ENCODE measurements around the gene NDUFAF7.
"Not testable (repeated sequence)": the region's sequence is repeated elsewhere in the genome, so short reads cannot be mapped to it uniquely, and the experiment has no call there.

NDUFAF7 gene

DNA sequence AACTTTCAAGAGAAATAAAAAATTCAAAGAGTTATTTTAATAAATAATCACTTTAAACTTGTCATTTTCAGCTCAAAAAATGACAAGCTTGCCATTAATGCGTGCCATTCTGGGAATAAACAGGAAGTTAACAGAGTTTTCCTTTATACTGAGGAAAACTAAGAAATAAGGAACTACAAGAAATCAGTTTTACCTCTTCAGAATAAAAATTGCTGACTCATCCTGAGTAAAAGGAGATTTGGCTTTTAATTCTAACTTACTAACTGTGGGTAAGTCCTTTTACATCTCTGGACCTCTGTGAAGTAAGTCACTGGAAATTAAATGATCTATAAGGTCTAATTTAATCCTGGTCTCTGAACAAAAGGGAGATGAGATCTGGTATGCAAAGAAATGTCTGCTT lies 16.2 kb upstream of the NDUFAF7 start:
- DNase-seq (ENCODE audit: low read depth in 2 of 2) = no peak

GRCh38 chr2:37219046-37219445 lies 12.4 kb upstream of the NDUFAF7 start:
- no peak for DNase-seq (ENCODE audit: low read depth in 2 of 2)

GRCh38 chr2:37223131-37223530 lies 8.3 kb upstream of the NDUFAF7 start:
- DNase-seq (ENCODE audit: low read depth in 2 of 2) = no peak

DNA sequence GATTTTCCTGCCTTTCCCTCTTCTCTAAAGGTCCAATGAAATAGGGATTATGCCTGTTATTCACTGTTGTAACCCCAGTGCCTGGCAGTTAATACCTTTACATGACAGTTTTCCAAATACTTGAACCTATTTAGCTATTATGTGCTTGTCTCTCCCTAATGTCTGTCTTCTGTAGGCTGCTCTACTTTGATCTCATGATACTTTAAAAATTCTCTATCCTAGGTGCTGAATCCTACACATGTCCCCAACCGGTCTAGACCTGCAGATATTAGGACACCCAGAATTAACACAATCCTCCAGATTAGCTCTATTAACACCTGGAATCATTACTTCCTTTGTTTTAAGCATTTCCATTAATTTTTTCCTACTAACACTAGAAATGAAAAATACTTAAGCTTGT lies 7.4 kb upstream of the NDUFAF7 start:
- no peak for DNase-seq (ENCODE audit: low read depth in 2 of 2)

GRCh38 chr2:37225129-37225528 lies 6.3 kb upstream of the NDUFAF7 start:
- DNase-seq (ENCODE audit: low read depth in 2 of 2) = not testable (repeated sequence)

GRCh38 chr2:37226863-37227262 lies 4.6 kb upstream of the NDUFAF7 start:
- DNase-seq (ENCODE audit: low read depth in 2 of 2) = no peak

DNA sequence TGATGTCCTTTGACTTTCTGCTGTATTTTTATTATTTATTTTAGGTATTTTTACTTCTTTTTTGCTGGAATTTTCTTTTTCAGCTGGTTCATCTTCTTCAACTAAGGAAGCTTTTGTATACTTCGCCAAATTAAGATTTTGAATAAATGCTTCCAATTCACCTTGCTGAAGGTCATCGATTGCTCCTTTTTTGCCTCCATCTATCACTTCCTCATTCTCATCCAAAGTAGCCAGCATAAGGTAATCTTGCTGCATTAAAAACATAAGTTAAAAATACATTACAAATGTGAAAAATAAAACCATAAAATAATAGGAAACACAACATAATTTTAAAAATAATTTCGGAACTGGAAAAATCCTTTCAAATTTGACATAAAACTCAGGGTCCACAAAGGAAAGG lies 2.7 kb upstream of the NDUFAF7 start:
- no peak for DNase-seq (ENCODE audit: low read depth in 2 of 2)

- DNase-seq (ENCODE audit: low read depth in 2 of 2) = no peak
These were observed 877 bp upstream of the NDUFAF7 start for GRCh38 chr2:37230581-37230980.

DNA sequence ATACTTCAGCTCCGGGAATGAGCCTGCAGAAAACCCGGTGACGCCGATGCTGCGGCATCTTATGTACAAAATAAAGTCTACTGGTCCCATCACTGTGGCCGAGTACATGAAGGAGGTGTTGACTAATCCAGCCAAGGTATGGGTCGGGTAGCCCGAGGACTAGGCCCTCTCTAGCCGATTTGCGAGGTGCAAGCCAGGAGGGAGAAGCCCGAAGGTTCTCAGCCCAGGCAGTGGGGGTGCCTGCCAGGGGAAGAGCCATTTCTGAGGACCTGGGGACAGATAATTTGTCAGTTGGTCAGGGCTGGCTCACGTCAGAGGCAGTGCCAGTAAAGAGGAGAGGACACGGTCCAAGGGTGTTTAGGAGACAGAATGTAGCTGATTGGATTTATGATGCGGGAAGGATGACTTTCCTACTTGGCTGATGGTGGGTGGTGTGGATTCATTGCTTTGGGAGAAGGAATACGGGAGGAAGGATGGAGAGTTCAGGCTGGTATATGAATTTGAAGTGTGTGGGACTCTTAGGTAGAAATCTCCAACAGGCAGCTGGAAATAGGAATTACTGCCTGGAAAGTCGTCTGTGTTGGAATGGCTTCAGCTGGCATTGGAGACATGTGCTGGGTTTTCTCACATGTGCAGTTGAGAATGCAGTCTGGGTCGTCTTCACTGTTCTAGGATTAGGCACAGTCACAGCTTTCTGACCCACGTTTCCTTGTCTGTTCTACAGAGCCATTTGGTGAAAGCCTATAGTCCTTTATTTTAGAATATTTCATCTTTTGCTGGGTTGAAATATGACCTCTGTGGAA lies 874 bp downstream of the NDUFAF7 start:
- no peak for DNase-seq (ENCODE audit: low read depth in 2 of 2)

GRCh38 chr2:37243435-37243834 lies 12.0 kb downstream of the NDUFAF7 start:
- DNase-seq (ENCODE audit: low read depth in 2 of 2) = no peak

- DNase-seq (ENCODE audit: low read depth in 2 of 2) = no peak
These were observed 12.6 kb downstream of the NDUFAF7 start for GRCh38 chr2:37244017-37244416.

- DNase-seq (ENCODE audit: low read depth in 2 of 2) = no peak
These were observed 13.3 kb downstream of the NDUFAF7 start for GRCh38 chr2:37244755-37245154.

GRCh38 chr2:37246205-37246604 lies 14.7 kb downstream of the NDUFAF7 start:
- DNase-seq (ENCODE audit: low read depth in 2 of 2) = no peak

- no peak for DNase-seq (ENCODE audit: low read depth in 2 of 2)
These were observed 19.6 kb downstream of the NDUFAF7 start for GRCh38 chr2:37250869-37251740.

DNA sequence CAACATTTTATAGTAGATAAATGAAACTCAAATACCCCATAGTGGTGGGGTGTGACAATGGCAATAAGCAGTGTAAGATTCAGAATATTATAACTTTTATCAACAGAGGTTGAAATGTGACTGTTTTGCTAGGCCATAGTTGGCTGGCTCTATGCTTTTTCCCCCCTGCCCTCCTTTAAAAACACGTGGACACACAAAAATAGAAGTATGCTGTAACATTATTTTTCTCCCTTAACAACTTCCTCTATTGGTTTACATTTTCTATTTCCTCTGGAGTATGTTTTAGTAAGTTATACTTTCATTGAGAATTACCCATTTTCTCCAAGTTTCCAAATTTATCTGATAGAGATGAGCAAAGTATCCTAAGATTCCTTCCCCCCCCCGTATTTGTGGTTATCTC lies 31.1 kb downstream of the NDUFAF7 start:
- DNase-seq (ENCODE audit: low read depth in 2 of 2) = no peak

- no peak for DNase-seq (ENCODE audit: low read depth in 2 of 2)
These were observed 32.4 kb downstream of the NDUFAF7 start for GRCh38 chr2:37263839-37264238.

DNA sequence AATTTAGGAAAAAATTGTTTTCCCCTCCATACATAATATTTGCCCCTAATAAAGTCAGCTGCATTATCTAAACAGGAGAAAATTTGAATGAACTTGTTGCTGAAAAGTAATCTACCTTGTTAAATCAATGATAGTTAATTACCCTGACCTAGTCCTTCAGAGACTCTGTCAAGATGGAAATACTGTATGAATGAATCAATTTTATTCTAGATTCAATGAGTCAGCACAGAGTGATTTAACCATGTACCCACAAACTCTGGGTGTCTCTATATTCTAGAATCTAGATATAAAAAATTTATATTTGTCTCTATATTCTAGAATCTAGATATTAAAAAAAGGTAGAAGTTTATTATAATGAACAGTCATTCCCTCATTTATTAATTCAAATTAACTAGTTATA lies 36.2 kb downstream of the NDUFAF7 start:
- DNase-seq (ENCODE audit: low read depth in 2 of 2) = no peak

GRCh38 chr2:37268111-37268510 lies 36.7 kb downstream of the NDUFAF7 start:
- no peak for DNase-seq (ENCODE audit: low read depth in 2 of 2)

DNA sequence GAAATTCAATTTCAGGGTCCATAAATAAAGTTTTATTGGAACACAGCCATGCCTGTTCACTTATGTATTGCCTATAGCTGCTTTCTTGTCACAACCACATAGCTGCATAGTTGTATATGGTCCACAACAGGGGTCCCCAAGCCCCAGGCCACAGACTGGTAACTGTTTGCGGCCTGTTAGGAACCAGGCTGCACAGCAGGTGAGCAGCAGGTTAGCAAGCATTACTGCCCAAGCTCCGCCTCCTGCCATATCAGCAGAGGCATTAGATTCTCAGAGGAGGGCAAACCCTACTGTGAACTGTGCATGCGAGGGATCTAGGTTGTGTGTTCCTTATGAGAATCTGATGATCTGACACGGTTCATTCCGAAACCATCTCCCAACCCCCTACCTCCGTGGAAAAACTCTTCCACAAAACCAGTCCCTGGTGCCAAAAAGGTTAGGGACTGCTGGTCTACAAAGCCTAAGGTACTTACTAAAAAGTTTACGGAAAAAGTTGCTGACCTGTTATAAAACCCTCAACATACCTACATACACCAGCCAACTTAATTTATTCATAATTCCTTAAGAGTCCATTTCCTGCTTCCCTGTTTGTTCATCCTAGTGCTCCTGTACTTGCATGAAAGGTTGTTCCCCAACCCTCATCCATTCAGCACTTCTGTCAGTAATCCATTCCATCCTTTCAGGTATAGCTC lies 40.1 kb downstream of the NDUFAF7 start:
- no peak for DNase-seq (ENCODE audit: low read depth in 2 of 2)

DNA sequence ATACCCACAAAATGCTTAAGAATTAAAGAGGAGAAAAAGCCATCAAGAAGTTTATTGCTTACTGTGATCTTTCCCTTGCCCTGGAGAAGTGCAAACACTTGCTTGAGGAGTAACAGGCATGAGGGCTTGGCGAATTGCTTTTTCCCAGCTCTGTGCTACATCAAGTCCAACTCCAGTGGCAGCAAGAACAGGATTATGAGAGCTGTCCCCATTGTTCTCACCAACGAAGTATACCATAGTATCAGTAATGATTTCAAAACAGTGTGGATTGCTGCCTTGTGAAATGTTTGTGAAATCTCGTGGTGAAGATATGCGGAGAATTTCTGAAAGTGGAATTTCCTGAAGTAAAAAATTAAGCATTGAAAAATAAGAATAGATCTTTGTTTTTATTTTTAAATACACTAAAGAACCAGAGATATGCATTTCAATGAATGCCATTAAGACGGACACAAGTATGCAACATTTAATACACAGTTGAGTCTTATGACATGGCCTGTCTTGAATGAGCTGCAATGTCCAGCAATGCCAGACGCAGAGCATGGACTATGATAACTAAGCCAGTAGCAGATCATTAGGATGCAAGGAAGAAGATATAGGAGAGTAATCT lies 43.0 kb downstream of the NDUFAF7 start:
- DNase-seq (ENCODE audit: low read depth in 2 of 2) = no peak

DNA sequence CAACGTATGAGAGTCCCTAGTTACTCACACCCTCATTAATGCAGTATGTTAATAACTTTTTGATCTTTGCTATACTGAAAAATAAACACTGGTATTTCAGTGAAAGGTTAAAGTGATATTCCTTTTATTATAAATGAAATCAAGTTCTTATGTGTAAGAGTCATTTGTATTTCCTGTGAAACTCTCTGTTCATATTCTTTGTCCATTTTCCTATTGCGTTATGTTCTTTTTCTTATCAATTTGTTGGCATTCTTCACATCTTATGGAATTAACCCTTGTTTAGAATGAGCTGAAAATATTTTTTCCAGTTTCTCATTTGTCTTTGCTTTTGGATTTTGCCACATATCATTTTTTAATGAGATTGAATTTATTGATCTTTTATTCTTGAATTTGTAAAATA lies 44.8 kb downstream of the NDUFAF7 start:
- no peak for DNase-seq (ENCODE audit: low read depth in 2 of 2)

DNA sequence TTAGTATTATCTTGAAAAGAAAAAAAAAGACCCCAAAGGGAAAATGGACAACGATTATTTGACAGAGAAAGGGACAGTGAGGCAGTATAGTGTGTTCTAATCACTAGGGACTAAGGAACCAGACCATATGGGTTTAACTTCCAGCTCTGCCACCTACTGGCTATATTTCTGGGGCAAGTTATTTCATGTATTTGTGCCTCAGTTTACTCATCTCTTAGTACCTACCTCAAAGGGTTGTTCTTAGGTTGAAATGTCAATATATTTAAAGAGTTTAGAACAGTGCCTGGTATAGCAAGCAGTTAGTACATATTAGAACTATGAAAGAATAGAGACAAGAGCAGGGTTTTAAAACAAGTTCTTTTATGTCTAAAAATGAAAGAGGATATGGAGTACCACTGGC lies 50.5 kb downstream of the NDUFAF7 start:
- no peak for DNase-seq (ENCODE audit: low read depth in 2 of 2)

Data from stimulated activated CD4-positive, alpha-beta T cell treated with anti-CD3 and anti-CD28 coated beads, Interleukin-4, amount 100 ng/mL, for 48 hours (primary cell).